Activated T-cell treated with anti-CD3 and anti-CD28 coated beads, Interleukin-2, amount 50 U/mL, for 24 hours (primary cell): Measurements from ENCODE around the gene PACSIN2.
"Not testable (repeated sequence)": the region's sequence is repeated elsewhere in the genome, so short reads cannot be mapped to it uniquely, and the experiment has no call there.

Experiments
- DNase-seq: peaks from one replicate; pipeline ENCODE4 v3.0.0-alpha.2; 2020
- H3K27ac Mint-ChIP-seq: 2 replicates; pipeline ENCODE4 v1.8.0; 2020; ENCODE audit warnings: mild to moderate bottlenecking, mixed read lengths
- H3K27me3 Mint-ChIP-seq: 2 replicates; pipeline ENCODE4 v1.8.0; 2020; ENCODE audit warnings: mixed read lengths
- H3K36me3 Mint-ChIP-seq: 2 replicates; pipeline ENCODE4 v1.8.0; 2020; ENCODE audit warnings: low read depth, mixed read lengths
- H3K4me1 Mint-ChIP-seq: 2 replicates; pipeline ENCODE4 v1.8.0; 2020; ENCODE audit warnings: low read depth, mixed read lengths
- H3K4me3 Mint-ChIP-seq: 2 replicates; pipeline ENCODE4 v1.8.0; 2020; ENCODE audit warnings: mild to moderate bottlenecking, moderate library complexity, mixed read lengths
- H3K9me3 Mint-ChIP-seq: 2 replicates; pipeline ENCODE4 v1.8.0; 2020; ENCODE audit warnings: mixed read lengths

PACSIN2 gene

GRCh38 chr22:42931421-42932196, 83.3 kb downstream of the PACSIN2 start:
- H3K4me3 Mint-ChIP-seq: no peak overlapping the region
- H3K27ac Mint-ChIP-seq: peak overlapping the region; percentile 35
- peaks cover 78% of the 10 kb centered on the region for H3K4me1 Mint-ChIP-seq
- H3K9me3 Mint-ChIP-seq: no peaks in the 10 kb centered on the region
- no peak for DNase-seq
- no peaks in the 10 kb centered on the region for H3K27me3 Mint-ChIP-seq
- H3K36me3 Mint-ChIP-seq: peaks cover 8% of the 10 kb centered on the region

GRCh38 chr22:42930810-42931420, 84.0 kb downstream of the PACSIN2 start:
- Mint-ChIP-seq H3K4me3 (no peak overlapping the region), H3K36me3 (peaks cover 6% of the 10 kb centered on the region), H3K27me3 (no peaks in the 10 kb centered on the region), H3K9me3 (no peaks in the 10 kb centered on the region), H3K4me1 (peaks cover 78% of the 10 kb centered on the region), H3K27ac (no peak overlapping the region)
- DNase-seq: no peak

- DNase-seq: no peak
- H3K4me3 Mint-ChIP-seq: no peak overlapping the region
- H3K27ac Mint-ChIP-seq: no peak overlapping the region
- peaks cover 79% of the 10 kb centered on the region for H3K4me1 Mint-ChIP-seq
- H3K9me3 Mint-ChIP-seq: no peaks in the 10 kb centered on the region
- H3K27me3 Mint-ChIP-seq: no peaks in the 10 kb centered on the region
- peaks cover 3% of the 10 kb centered on the region for H3K36me3 Mint-ChIP-seq
These were observed 85.2 kb downstream of the PACSIN2 start for GRCh38 chr22:42929838-42930155.

- Mint-ChIP-seq H3K27me3 (no peaks in the 10 kb centered on the region), H3K4me1 (peaks cover 77% of the 10 kb centered on the region), H3K9me3 (no peaks in the 10 kb centered on the region), H3K36me3 (peaks cover 3% of the 10 kb centered on the region), H3K4me3 (no peak overlapping the region), H3K27ac (no peak overlapping the region)
- DNase-seq: no peak
These were observed 85.7 kb downstream of the PACSIN2 start for GRCh38 chr22:42928969-42929837.

GRCh38 chr22:42927966-42928365, 87.0 kb downstream of the PACSIN2 start:
- Mint-ChIP-seq H3K36me3 (peaks cover 3% of the 10 kb centered on the region), H3K27me3 (no peaks in the 10 kb centered on the region), H3K4me1 (peaks cover 72% of the 10 kb centered on the region), H3K9me3 (no peaks in the 10 kb centered on the region), H3K4me3 (no peak overlapping the region), H3K27ac (no peak overlapping the region)
- DNase-seq: no peak

GRCh38 chr22:42926768-42927167, 88.2 kb downstream of the PACSIN2 start:
- Mint-ChIP-seq H3K36me3 (peaks cover 3% of the 10 kb centered on the region), H3K27me3 (no peaks in the 10 kb centered on the region), H3K4me3 (no peak overlapping the region), H3K4me1 (peaks cover 70% of the 10 kb centered on the region), H3K27ac (no peak overlapping the region), H3K9me3 (no peaks in the 10 kb centered on the region)
- no peak for DNase-seq

GRCh38 chr22:42926104-42926503, 88.8 kb downstream of the PACSIN2 start:
- peaks cover 66% of the 10 kb centered on the region for H3K4me1 Mint-ChIP-seq
- no peak overlapping the region for H3K27ac Mint-ChIP-seq
- H3K27me3 Mint-ChIP-seq: no peaks in the 10 kb centered on the region
- H3K4me3 Mint-ChIP-seq: no peak overlapping the region
- no peak for DNase-seq
- peaks cover 3% of the 10 kb centered on the region for H3K36me3 Mint-ChIP-seq
- no peaks in the 10 kb centered on the region for H3K9me3 Mint-ChIP-seq

- Mint-ChIP-seq H3K4me1 (peaks cover 61% of the 10 kb centered on the region), H3K27me3 (no peaks in the 10 kb centered on the region), H3K9me3 (no peaks in the 10 kb centered on the region), H3K36me3 (peaks cover 3% of the 10 kb centered on the region), H3K27ac (no peak overlapping the region), H3K4me3 (no peak overlapping the region)
- DNase-seq: no peak
These were observed 89.4 kb downstream of the PACSIN2 start for GRCh38 chr22:42925598-42925997.

GRCh38 chr22:42925031-42925430, 89.9 kb downstream of the PACSIN2 start:
- H3K27me3 Mint-ChIP-seq, H3K36me3 Mint-ChIP-seq, H3K27ac Mint-ChIP-seq, H3K4me3 Mint-ChIP-seq, H3K9me3 Mint-ChIP-seq, DNase-seq: not testable (repeated sequence)
- peaks cover 62% of the 10 kb centered on the region for H3K4me1 Mint-ChIP-seq

- no peak for DNase-seq
- H3K27me3 Mint-ChIP-seq: no peaks in the 10 kb centered on the region
- H3K4me3 Mint-ChIP-seq: no peak overlapping the region
- H3K9me3 Mint-ChIP-seq: no peaks in the 10 kb centered on the region
- peak overlapping the region; percentile 30 for H3K27ac Mint-ChIP-seq
- peaks cover 56% of the 10 kb centered on the region for H3K4me1 Mint-ChIP-seq
- H3K36me3 Mint-ChIP-seq: peaks cover under 1% of the 10 kb centered on the region
These were observed 90.5 kb downstream of the PACSIN2 start for GRCh38 chr22:42924436-42924835.

- Mint-ChIP-seq H3K4me3 (no peak overlapping the region), H3K36me3 (no peaks in the 10 kb centered on the region), H3K27ac (peak overlapping the region; percentile 5), H3K9me3 (no peaks in the 10 kb centered on the region), H3K4me1 (peaks cover 59% of the 10 kb centered on the region), H3K27me3 (no peaks in the 10 kb centered on the region)
- no peak for DNase-seq
These were observed 92.4 kb downstream of the PACSIN2 start for GRCh38 chr22:42922374-42923191.

- DNase-seq: no peak
- Mint-ChIP-seq H3K36me3 (no peaks in the 10 kb centered on the region), H3K4me3 (no peak overlapping the region), H3K27ac (no peak overlapping the region), H3K27me3 (no peaks in the 10 kb centered on the region), H3K9me3 (no peaks in the 10 kb centered on the region), H3K4me1 (peaks cover 44% of the 10 kb centered on the region)
These were observed 94.7 kb downstream of the PACSIN2 start for GRCh38 chr22:42920101-42920820.

GRCh38 chr22:42919199-42919598, 95.8 kb downstream of the PACSIN2 start:
- no peaks in the 10 kb centered on the region for H3K27me3 Mint-ChIP-seq
- peaks cover 38% of the 10 kb centered on the region for H3K4me1 Mint-ChIP-seq
- H3K9me3 Mint-ChIP-seq: no peaks in the 10 kb centered on the region
- DNase-seq: no peak
- no peaks in the 10 kb centered on the region for H3K36me3 Mint-ChIP-seq
- H3K27ac Mint-ChIP-seq: peak overlapping the region; percentile 63
- H3K4me3 Mint-ChIP-seq: no peak overlapping the region

- no peaks in the 10 kb centered on the region for H3K27me3 Mint-ChIP-seq
- H3K27ac Mint-ChIP-seq: no peak overlapping the region
- no peak for DNase-seq
- H3K9me3 Mint-ChIP-seq: no peaks in the 10 kb centered on the region
- H3K4me1 Mint-ChIP-seq: peaks cover 35% of the 10 kb centered on the region
- no peaks in the 10 kb centered on the region for H3K36me3 Mint-ChIP-seq
- H3K4me3 Mint-ChIP-seq: no peak overlapping the region
These were observed 96.4 kb downstream of the PACSIN2 start for GRCh38 chr22:42918500-42918899.
